Measurements from ENCODE around the gene BCKDHA.
"Not testable (repeated sequence)": the region's sequence is repeated elsewhere in the genome, so short reads cannot be mapped to it uniquely, and the experiment has no call there.

DNA sequence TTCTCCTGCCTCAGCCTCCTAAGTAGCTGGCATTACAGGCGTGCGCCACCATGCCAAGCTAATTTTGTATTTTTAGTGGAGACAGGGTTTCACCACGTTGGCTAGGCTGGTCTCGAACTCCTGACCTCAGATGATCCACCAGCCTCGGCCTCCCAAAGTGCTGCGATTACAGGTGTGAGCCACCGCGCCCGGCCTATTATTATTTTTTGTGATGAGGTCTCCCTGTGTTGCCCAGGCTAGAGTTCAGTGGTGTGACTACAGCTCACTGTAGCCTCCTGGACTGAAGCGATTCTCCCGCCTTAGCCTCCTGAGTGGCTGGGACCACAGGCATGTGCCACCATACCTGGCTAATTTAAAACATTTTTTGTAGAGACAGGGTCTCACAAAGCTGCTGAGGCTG lies 37.8 kb downstream of the BCKDHA start:
- TF ChIP-seq, protein P1, sequence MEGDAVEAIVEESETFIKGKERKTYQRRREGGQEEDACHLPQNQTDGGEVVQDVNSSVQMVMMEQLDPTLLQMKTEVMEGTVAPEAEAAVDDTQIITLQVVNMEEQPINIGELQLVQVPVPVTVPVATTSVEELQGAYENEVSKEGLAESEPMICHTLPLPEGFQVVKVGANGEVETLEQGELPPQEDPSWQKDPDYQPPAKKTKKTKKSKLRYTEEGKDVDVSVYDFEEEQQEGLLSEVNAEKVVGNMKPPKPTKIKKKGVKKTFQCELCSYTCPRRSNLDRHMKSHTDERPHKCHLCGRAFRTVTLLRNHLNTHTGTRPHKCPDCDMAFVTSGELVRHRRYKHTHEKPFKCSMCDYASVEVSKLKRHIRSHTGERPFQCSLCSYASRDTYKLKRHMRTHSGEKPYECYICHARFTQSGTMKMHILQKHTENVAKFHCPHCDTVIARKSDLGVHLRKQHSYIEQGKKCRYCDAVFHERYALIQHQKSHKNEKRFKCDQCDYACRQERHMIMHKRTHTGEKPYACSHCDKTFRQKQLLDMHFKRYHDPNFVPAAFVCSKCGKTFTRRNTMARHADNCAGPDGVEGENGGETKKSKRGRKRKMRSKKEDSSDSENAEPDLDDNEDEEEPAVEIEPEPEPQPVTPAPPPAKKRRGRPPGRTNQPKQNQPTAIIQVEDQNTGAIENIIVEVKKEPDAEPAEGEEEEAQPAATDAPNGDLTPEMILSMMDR (optimal IDR thresholded peaks at IDR 0.05 in 1 of 3, IDR thresholded peaks at IDR 0.05 in 1 of 3, conservative IDR thresholded peaks at IDR 0.05 in 1 of 3; ENCODE audit: extremely low read depth in 1 of 3, insufficient read depth in 2 of 3, low read length in 3 of 3): not testable (repeated sequence)
- not testable (repeated sequence) for TF ChIP-seq EZH2 (IDR thresholded peaks at IDR 0.05; ENCODE audit: low read length)

All from keratinocyte (primary cell).